Peyer's patch (tissue), 4 donors: ENCODE measurements around the gene EXOSC10. TPM values are rescaled to one million over a fixed set of nuclear protein-coding genes. Genes with fewer than 3 reads are reported as not detected.
A peak's percentile ranks its signal among the peaks of the same experiment; 100 is the strongest.

Experiments used
- DNase-seq, 3 donors: peaks; one replicate each; pipeline ENCODE4 v3.0.0-alpha.2; 2017 to 2019
- H3K27ac ChIP-seq, 4 donors: fragments of 200-600 bp; sonication (generic); one replicate each; pipeline ENCODE4 v1.5.1; 2016 to 2019
- H3K27me3 ChIP-seq, 2 donors: fragments of 200-600 bp; sonication (generic); one replicate each; pipeline ENCODE4 v1.5.1; 2019
- H3K36me3 ChIP-seq, 3 donors: fragments of 200-600 bp; sonication (generic); one replicate each; pipeline ENCODE4 v1.5.1; 2016 to 2019
- H3K4me1 ChIP-seq, 4 donors: fragments of 200-600 bp; sonication (generic); one replicate each; pipeline ENCODE4 v1.5.1; 2016 to 2019
- H3K4me3 ChIP-seq, 4 donors: fragments of 200-600 bp; sonication (generic); 1 replicate in 3 of 4; 2 replicates in 1 of 4; pipeline ENCODE4 v1.5.1; 2016 to 2019; ENCODE audit warnings: mild to moderate bottlenecking in 1 of 4
- H3K9me3 ChIP-seq, 4 donors: fragments of 200-600 bp; sonication (generic); one replicate each; pipeline ENCODE4 v1.5.1; 2016 to 2019; ENCODE audit warnings: mild to moderate bottlenecking in 1 of 4
- POLR2A ChIP-seq, 2 donors: fragments of 450-650 bp; IDR thresholded peaks; one replicate each; pipeline ENCODE4 v1.5.1; 2017; ENCODE audit warnings: antibody characterized with exemption in 2 of 2, mild to moderate bottlenecking in 2 of 2, moderate library complexity in 2 of 2
- total RNA-seq, 4 donors: library from RNA; depleted of rRNA; stranded (reverse); fragments of >200 nt; gene quantifications; one replicate each; pipeline ENCODE4 v1.1.0, GENCODE V29; 2016
- TF ChIP-seq, protein P1 (sequence below), 6 experiments: fragments of 450-650 bp in 4 of 6; fragments of 200-600 bp in 2 of 6; sonication (generic) in 1 of 6; IDR thresholded peaks; one replicate each; pipeline ENCODE4 v1.5.1; 2017 to 2019; ENCODE audit warnings: antibody characterized with exemption in 6 of 6, mild to moderate bottlenecking in 3 of 6, moderate library complexity in 1 of 6

EXOSC10 gene
- 100 to 1,000 TPM in 1 of 4 donors, 10 to 100 TPM in 3; 55.0 to 152 (median 71.7) TPM for total RNA-seq

DNA sequence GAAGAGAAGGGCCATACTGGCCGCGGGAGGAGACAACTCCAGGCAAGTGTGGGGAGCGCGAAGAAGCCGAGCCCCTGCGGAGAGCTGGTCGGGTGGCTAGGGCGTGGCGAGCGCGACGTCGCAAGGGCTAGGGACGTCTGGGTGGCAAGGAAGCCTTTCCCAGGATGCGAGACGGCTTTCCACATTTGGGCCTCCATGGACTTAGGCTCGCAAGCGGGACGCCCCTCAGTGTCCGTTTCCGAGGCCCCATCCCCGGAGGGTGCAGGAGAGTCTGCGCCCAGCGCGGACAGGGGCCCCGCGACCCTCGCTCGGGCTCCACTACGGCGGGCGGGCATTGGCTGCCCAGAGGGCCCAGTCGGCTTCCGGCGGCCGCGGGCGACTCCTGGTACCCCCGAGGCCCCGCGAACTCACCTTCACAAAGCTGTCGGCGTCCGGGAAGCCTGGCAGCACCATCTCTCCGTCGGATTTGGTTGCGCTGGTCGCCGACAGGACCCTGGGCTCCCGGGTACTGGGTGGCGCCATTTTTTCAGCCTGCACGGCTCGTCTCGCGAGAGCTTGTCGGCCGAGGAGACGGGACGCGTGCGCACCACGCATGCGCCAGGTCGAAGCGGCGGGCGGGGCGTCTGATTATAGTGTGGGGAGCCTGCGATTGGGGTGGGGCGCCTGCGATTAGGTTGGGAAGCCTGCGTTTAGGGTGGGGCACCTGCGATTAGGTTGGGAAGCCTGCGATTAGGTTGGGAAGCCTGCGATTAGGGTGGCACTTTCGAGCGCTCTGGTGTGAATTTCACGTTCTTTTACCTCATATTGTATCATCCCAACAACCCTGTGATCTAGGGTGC, at the start of gene EXOSC10:
TSS of gene EXOSC10 (minus strand) at position 560 of the 839 bp plus-strand sequence. CDS start at position 522, 38 bp downstream.
- DNase-seq = peak; percentile 93 to 97 (median 96)
- H3K4me3 ChIP-seq = peak within 1 kb of the TSS; percentile 60 to 100 (median 98)
- peak; percentile 35 to 40 for TF ChIP-seq POLR2A (IDR thresholded peaks at IDR 0.05)
- TF ChIP-seq, protein P1, sequence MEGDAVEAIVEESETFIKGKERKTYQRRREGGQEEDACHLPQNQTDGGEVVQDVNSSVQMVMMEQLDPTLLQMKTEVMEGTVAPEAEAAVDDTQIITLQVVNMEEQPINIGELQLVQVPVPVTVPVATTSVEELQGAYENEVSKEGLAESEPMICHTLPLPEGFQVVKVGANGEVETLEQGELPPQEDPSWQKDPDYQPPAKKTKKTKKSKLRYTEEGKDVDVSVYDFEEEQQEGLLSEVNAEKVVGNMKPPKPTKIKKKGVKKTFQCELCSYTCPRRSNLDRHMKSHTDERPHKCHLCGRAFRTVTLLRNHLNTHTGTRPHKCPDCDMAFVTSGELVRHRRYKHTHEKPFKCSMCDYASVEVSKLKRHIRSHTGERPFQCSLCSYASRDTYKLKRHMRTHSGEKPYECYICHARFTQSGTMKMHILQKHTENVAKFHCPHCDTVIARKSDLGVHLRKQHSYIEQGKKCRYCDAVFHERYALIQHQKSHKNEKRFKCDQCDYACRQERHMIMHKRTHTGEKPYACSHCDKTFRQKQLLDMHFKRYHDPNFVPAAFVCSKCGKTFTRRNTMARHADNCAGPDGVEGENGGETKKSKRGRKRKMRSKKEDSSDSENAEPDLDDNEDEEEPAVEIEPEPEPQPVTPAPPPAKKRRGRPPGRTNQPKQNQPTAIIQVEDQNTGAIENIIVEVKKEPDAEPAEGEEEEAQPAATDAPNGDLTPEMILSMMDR (IDR thresholded peaks at IDR 0.05) = peak in 1 of 6 experiments; percentile 4
- H3K36me3 ChIP-seq = peaks cover 0 to 32% (median 0%) of the 10 kb centered on the region in 3 donors
- no peaks in the 10 kb centered on the region for H3K9me3 ChIP-seq
- H3K4me1 ChIP-seq = peaks cover 0 to 14% (median 2%) of the 10 kb centered on the region in 4 donors
- peak within 1 kb of the TSS; percentile 75 to 92 (median 86) for H3K27ac ChIP-seq
- H3K27me3 ChIP-seq = no peaks in the 10 kb centered on the region

DNA sequence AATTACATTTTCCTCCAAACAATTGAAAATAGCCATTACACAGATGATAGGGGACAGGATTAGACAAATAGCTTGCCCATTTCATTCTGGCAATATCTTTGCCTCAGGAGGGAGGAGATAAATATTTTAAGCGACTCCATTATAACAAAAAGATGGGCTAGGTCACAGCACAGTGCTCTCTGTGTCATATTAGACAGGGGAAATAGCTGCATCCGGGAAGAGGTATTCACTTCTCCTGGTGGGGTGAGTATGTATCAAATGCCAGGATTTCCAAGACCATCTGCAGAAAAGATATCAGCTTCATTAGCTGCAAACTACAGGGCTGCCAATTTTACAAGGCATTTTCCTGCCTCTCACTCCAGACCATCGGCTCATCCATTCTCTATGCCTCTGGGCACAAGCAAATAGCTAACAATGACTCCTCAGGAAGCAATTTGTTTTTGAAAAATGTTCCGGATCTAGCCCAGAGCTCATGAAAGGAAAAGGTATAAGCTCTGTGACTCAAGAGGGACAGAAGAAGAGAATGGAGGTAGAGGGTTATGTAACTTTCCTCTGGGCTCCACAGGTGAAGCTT, 47.6 kb upstream of the EXOSC10 start:
- no peaks in the 10 kb centered on the region for H3K4me1 ChIP-seq
- no peaks in the 10 kb centered on the region for H3K27me3 ChIP-seq
- H3K9me3 ChIP-seq = no peaks in the 10 kb centered on the region
- H3K4me3 ChIP-seq = no peak overlapping the region
- no peak for TF ChIP-seq POLR2A (IDR thresholded peaks at IDR 0.05)
- TF ChIP-seq, protein P1 (IDR thresholded peaks at IDR 0.05) = no peak
- no peak for DNase-seq
- peaks cover 0 to 82% (median 0%) of the 10 kb centered on the region in 3 donors for H3K36me3 ChIP-seq
- no peak overlapping the region for H3K27ac ChIP-seq

DNA sequence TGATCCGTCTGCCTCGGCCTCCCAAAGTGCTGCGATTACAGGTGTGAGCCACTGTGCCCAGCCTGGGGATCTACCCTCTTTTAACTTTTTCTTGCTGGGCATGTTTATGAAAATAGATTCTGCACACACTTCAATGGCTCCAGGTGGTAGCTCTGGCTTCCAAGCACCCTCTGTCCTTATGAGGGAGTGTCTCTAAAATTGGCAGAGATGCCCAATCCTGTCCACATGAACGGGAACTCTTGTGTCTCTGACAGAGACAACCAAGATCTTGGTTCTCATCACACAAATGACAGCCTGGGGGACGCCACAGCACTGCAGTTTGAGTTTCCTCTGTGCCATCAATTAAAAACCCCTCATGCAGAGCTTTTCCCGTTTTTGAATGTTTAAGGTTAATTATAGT, 46.1 kb upstream of the EXOSC10 start:
- TF ChIP-seq, protein P1 (IDR thresholded peaks at IDR 0.05) = no peak
- TF ChIP-seq POLR2A (IDR thresholded peaks at IDR 0.05) = no peak
- no peak for DNase-seq
- no peak overlapping the region for H3K27ac ChIP-seq
- H3K4me3 ChIP-seq = no peak overlapping the region
- H3K4me1 ChIP-seq = no peaks in the 10 kb centered on the region
- no peaks in the 10 kb centered on the region for H3K27me3 ChIP-seq
- H3K9me3 ChIP-seq = no peaks in the 10 kb centered on the region
- H3K36me3 ChIP-seq = peaks cover 0 to 70% (median 0%) of the 10 kb centered on the region in 3 donors

DNA sequence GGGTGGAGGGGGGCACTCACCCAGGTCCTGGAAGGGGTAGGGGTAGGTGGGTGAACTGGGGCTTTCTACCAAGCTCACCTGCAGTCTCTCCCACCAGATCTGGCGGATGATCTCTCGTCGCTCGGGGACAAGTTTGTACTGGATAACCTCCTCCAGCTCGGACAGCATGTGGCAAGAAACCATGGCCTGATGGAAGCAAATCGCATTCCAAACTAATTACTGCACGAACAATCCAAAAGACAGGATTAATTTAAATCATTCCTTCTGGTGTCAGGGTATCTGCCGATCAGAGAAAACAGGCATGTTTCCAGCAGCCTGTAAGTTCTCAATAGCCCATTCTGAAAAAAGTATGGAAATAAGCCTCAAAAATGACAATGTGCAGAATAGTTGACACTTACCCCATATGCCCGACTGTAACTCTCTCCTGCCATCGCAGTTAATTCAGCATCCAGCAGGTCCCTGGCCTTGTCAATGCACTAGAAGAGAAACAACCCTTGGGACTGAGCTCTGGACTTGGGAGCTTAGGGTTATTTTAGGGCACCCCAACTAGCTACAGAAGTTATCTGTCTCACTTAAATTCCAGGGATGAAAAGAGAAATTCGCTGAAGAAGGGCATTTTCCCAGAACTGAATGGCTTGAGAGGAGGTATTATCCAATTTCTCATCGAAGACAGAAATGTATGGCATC, 45.0 kb upstream of the EXOSC10 start:
- Histone ChIP-seq H3K4me3 (no peak overlapping the region), H3K9me3 (no peaks in the 10 kb centered on the region), H3K27me3 (no peaks in the 10 kb centered on the region), H3K4me1 (no peaks in the 10 kb centered on the region), H3K27ac (no peak overlapping the region), H3K36me3 (peaks cover 0 to 71% (median 0%) of the 10 kb centered on the region in 3 donors)
- TF ChIP-seq, protein P1 (IDR thresholded peaks at IDR 0.05) = no peak
- no peak for TF ChIP-seq POLR2A (IDR thresholded peaks at IDR 0.05)
- no peak for DNase-seq

DNA sequence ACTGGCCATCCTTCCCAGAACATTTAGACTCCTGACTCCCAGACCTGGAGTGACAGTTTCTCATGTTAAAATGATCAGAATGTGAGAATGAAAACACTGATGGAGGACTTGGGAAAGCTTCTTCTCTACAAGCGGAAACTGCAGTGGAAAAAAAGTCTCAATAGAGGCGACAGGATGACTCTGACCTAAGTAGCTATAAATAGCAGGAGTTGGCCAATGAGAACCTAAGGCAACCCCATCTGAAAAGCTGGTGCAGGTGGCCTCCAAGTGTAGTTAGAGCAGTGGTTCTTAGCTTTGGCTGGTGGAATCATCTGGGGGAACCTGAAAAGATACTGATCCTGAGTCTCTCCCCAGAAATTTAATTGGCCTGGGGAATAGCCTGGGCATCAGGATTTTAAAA, 44.2 kb upstream of the EXOSC10 start:
- no peak overlapping the region for H3K27ac ChIP-seq
- H3K27me3 ChIP-seq = no peaks in the 10 kb centered on the region

More for the DNA sequence above, 44.2 kb upstream of the EXOSC10 start:
- TF ChIP-seq POLR2A (IDR thresholded peaks at IDR 0.05) = no peak
- TF ChIP-seq, protein P1 (IDR thresholded peaks at IDR 0.05) = no peak
- DNase-seq = no peak
- Histone ChIP-seq H3K36me3 (peaks cover 0 to 72% (median 0%) of the 10 kb centered on the region in 3 donors), H3K4me1 (no peaks in the 10 kb centered on the region), H3K9me3 (no peaks in the 10 kb centered on the region), H3K4me3 (no peak overlapping the region)
